ENCODE measurements around the gene CAPN9. TPM values are rescaled to one million over a fixed set of nuclear protein-coding genes. Genes with fewer than 3 reads are reported as not detected.

The CAPN9 gene
- total RNA-seq, 4 donors from 2014 or later, result 1.2 TPM; not detected in 3

DNA sequence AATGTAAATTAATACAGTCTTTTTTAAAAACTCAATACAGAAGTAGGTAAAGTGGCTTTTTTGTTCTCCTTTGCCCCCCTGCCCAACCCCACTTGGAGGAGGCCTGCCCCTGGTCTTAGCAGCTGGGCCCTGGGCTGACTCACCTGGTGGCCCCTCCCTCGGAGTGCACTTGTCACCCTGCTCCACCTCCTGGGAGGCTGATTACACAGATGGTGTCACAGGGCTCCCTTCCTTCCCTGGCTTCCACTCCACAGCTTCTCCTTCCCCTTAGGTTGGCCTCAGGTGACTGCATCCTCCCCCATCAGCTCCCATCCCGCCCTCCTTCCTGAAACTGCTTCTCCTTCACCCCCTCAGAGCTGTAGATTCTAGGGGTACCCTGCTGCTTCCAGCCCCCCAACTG, 11.7 kb upstream of the CAPN9 start:
- no peak for ATAC-seq
- H3K36me3 ChIP-seq, result no peaks in the 10 kb centered on the region
- H3K27ac ChIP-seq, result no peak overlapping the region
- H3K4me3 ChIP-seq, result no peak overlapping the region
- H3K4me1 ChIP-seq, result no peaks in the 10 kb centered on the region
- WGBS, 2 donors (ENCODE audit: low coverage in 1 of 2), result 56% methylated on average over 2 of the region's 2 CpGs; no CpG with 5 or more reads in 1 of the 2 donors
- TF ChIP-seq POLR2A (IDR thresholded peaks at IDR 0.05) (no peak), POLR2AphosphoS5 (IDR thresholded peaks at IDR 0.05) (no peak), EP300 (IDR thresholded peaks at IDR 0.05) (no peak)
- TF ChIP-seq, protein P1, sequence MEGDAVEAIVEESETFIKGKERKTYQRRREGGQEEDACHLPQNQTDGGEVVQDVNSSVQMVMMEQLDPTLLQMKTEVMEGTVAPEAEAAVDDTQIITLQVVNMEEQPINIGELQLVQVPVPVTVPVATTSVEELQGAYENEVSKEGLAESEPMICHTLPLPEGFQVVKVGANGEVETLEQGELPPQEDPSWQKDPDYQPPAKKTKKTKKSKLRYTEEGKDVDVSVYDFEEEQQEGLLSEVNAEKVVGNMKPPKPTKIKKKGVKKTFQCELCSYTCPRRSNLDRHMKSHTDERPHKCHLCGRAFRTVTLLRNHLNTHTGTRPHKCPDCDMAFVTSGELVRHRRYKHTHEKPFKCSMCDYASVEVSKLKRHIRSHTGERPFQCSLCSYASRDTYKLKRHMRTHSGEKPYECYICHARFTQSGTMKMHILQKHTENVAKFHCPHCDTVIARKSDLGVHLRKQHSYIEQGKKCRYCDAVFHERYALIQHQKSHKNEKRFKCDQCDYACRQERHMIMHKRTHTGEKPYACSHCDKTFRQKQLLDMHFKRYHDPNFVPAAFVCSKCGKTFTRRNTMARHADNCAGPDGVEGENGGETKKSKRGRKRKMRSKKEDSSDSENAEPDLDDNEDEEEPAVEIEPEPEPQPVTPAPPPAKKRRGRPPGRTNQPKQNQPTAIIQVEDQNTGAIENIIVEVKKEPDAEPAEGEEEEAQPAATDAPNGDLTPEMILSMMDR (IDR thresholded peaks at IDR 0.05), result no peak
- H3K9me3 ChIP-seq, result no peaks in the 10 kb centered on the region
- no peaks in the 10 kb centered on the region for H3K27me3 ChIP-seq

DNA sequence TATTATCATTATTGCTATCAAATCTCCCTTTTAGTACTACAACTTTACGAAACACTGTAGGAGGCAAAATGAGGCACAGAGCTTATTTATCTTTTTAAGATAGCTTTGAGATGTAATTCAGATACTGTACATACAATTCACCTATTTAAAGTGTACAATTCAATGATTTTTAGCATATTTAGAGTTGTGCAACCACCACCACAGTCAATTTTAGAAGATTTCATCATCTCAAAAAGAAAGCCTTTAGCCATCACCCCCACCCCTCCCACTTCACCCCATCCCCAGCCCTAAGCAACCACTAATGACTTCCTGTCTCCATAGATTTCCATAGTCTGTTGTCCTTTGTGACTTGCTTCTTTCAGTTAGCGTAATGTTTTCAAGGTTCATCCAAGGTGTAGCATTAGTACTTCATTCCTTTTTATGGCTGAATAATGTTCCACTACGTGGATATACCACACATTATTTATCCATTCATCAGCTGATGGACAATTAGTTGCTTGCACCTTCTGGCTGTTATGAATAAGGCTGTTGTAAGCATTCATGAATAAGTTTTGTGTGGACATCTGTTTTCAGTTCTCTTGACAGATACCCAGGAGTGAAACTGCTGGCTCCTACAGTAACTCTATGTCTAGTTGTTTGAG, 9.4 kb upstream of the CAPN9 start:
- no peaks in the 10 kb centered on the region for H3K4me1 ChIP-seq
- no peak for ATAC-seq
- H3K9me3 ChIP-seq, result no peaks in the 10 kb centered on the region
- no peak overlapping the region for H3K4me3 ChIP-seq
- no peaks in the 10 kb centered on the region for H3K27me3 ChIP-seq
- H3K27ac ChIP-seq, result no peak overlapping the region
- TF ChIP-seq, protein P1 (IDR thresholded peaks at IDR 0.05), result no peak
- no peak for TF ChIP-seq POLR2AphosphoS5 (IDR thresholded peaks at IDR 0.05)
- no peak for TF ChIP-seq POLR2A (IDR thresholded peaks at IDR 0.05)
- TF ChIP-seq EP300 (IDR thresholded peaks at IDR 0.05), result no peak
- WGBS, 2 donors (ENCODE audit: low coverage in 1 of 2), result 86 to 93% methylated on average over 3 of the region's 3 CpGs
- H3K36me3 ChIP-seq, result no peaks in the 10 kb centered on the region

DNA sequence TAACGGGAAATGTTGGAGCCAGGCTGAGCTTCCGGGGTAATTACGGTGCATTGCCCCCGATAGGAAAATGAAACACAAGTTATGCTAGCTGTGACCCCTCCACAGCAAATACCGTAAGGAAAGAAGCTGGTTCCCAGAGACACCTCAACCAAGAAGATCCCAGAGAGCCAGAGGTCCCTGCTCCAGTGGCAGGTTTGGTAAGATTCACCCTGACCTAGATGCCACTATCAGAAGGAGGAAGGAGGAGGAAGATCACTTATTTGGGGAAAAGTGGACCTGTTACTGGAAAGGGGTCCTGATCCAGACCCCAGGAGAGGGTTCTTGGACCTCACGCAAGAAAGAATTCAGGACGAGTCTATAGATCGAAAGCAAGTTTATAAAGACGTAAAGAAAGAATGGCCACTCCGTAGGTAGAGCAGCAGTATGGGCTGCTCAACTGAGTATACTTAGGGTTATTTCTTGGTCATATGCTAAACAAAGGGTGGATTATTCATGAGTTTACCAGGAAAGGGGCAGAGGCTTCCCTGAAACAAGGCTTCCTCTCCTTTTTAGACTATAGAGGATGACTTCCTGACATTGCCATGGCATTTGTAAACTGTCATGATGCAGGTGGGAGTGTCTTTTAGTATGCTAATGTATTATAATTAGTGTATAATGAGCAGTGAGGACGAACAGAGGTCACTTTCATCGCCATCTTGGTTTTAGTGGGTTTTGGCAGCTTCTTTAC, 7.5 kb upstream of the CAPN9 start:
- Histone ChIP-seq H3K27me3 (no peaks in the 10 kb centered on the region), H3K9me3 (no peaks in the 10 kb centered on the region), H3K27ac (no peak overlapping the region), H3K4me3 (no peak overlapping the region), H3K36me3 (no peaks in the 10 kb centered on the region), H3K4me1 (no peaks in the 10 kb centered on the region)
- 88 to 96% methylated on average over 8 to 12 of the region's 12 CpGs for WGBS, 2 donors (ENCODE audit: low coverage in 1 of 2)
- TF ChIP-seq EP300 (IDR thresholded peaks at IDR 0.05), result no peak
- TF ChIP-seq, protein P1 (IDR thresholded peaks at IDR 0.05), result no peak
- TF ChIP-seq POLR2A (IDR thresholded peaks at IDR 0.05), result no peak
- no peak for TF ChIP-seq POLR2AphosphoS5 (IDR thresholded peaks at IDR 0.05)
- ATAC-seq, result no peak

GRCh38 chr1:230743899-230744298, 3.3 kb upstream of the CAPN9 start:
- ATAC-seq, result no peak
- Histone ChIP-seq H3K27ac (no peak overlapping the region), H3K36me3 (no peaks in the 10 kb centered on the region), H3K9me3 (no peaks in the 10 kb centered on the region), H3K4me1 (no peaks in the 10 kb centered on the region), H3K4me3 (no peak overlapping the region), H3K27me3 (no peaks in the 10 kb centered on the region)
- 71% methylated on average over 1 of the region's 2 CpGs; no CpG with 5 or more reads in 1 of the 2 donors for WGBS, 2 donors (ENCODE audit: low coverage in 1 of 2)
- TF ChIP-seq POLR2AphosphoS5 (IDR thresholded peaks at IDR 0.05), result no peak
- TF ChIP-seq, protein P1 (IDR thresholded peaks at IDR 0.05), result no peak
- no peak for TF ChIP-seq EP300 (IDR thresholded peaks at IDR 0.05)
- TF ChIP-seq POLR2A (IDR thresholded peaks at IDR 0.05), result no peak

- Histone ChIP-seq H3K27me3 (no peaks in the 10 kb centered on the region), H3K9me3 (no peaks in the 10 kb centered on the region), H3K4me1 (no peaks in the 10 kb centered on the region), H3K4me3 (no peak overlapping the region), H3K36me3 (no peaks in the 10 kb centered on the region), H3K27ac (no peak overlapping the region)
- ATAC-seq, result no peak
- WGBS, 2 donors (ENCODE audit: low coverage in 1 of 2), result 50 to 52% methylated on average over 2 to 4 of the region's 5 CpGs
- TF ChIP-seq POLR2AphosphoS5 (IDR thresholded peaks at IDR 0.05), result no peak
- TF ChIP-seq, protein P1 (IDR thresholded peaks at IDR 0.05), result no peak
- no peak for TF ChIP-seq POLR2A (IDR thresholded peaks at IDR 0.05)
- no peak for TF ChIP-seq EP300 (IDR thresholded peaks at IDR 0.05)
These were observed 2.8 kb upstream of the CAPN9 start for GRCh38 chr1:230744382-230744781.

All from gastroesophageal sphincter (tissue), 4 donors.